GM15510 (cell line): ENCODE measurements around the gene S100A8.

Experiments used
- POLR2A ChIP-seq: IDR thresholded peaks from 3 replicates; pipeline ENCODE4 v1.6.1; 2011; ENCODE audit warnings: borderline replicate concordance; ENCODE audit not compliant: insufficient read length; ENCODE audit errors: extremely low read depth

Gene S100A8

DNA sequence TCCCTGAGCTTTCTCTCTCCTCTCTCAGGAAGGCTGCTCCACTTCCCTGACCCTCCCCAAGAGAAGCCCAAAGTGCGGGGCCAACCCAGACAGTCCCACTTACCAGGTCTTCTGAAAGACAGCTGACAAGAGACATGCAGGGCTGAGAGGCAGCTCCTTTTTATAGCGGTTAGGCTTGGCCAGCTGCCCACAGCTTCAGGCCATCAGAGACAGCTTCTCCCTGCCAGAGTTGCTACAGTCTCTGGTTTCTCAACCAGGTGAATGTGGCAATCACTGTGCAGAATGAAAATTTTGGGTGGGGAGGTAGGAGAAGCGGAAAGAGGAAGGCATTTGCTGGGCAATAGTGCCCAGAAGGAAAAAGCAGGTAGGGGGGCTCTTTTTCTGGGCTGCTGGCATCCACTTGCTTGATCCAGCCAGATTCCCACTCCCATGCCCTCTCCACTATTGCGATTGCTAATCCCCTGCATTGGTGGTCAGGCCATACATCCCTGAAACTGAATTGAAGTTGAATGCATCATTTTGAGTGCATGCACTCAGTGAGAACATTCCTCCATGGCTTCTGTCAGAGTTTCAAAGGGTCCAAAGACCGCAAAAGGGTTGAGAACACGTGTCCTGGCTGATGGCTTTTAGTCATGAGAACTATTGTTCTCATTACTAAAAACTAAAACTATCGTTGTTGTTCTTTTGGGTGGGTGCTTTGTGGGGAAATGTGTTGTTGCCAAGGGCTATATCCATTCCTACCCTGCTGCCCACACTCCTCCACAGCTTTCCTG lies at the start of gene S100A8:
Gene S100A8 (minus strand): TSS at position 136 of the 773 bp plus-strand sequence. CDS start 538 bp downstream, outside the sequence.
- no peak for TF ChIP-seq POLR2A

- no peak for TF ChIP-seq POLR2A
Observed at GRCh38 chr1:153439273-153439672, 48.4 kb upstream of the S100A8 start.

GRCh38 chr1:153438599-153438998 lies 47.7 kb upstream of the S100A8 start:
- no peak for TF ChIP-seq POLR2A

GRCh38 chr1:153437236-153437635 lies 46.4 kb upstream of the S100A8 start:
- TF ChIP-seq POLR2A, result no peak

- no peak for TF ChIP-seq POLR2A
Observed at GRCh38 chr1:153434746-153435455, 44.0 kb upstream of the S100A8 start.

GRCh38 chr1:153432874-153433681 lies 42.2 kb upstream of the S100A8 start:
- no peak for TF ChIP-seq POLR2A

GRCh38 chr1:153431928-153432327 lies 41.1 kb upstream of the S100A8 start:
- TF ChIP-seq POLR2A, result no peak

DNA sequence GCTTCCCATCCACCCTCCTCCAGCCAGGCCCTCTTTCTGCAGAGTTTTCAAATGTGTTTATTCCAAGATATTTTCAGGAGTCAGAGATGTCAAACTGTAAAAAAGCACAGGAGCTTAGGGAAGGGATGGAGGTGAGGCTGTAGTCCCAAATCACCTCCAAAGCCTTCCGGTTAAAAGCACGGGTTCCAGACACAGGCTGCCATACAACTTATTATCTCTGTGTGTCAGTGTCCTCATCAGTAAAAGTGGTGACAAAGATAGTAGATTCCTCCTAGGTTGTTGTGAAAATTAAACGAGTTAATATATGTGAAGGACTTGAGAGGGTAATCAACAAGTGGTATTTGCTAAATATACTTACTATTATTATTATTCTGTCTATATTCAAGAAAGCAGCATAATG lies 40.6 kb upstream of the S100A8 start:
- no peak for TF ChIP-seq POLR2A

DNA sequence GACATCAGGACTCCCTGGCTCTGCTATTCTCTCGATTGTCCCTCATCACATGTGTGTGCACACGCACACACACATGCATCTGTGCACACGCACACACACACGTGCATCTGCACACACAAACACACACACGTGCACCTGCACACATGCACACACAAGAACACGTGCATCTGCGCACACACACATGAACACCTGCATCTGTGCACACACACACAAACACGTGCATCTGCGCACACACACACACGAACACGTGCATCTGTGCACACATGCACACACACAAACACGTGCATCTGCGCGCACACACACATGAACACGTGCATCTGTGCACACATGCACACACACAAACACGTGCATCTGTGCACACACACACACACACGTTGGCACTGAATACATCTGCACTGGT lies 40.1 kb upstream of the S100A8 start:
- TF ChIP-seq POLR2A, result no peak

DNA sequence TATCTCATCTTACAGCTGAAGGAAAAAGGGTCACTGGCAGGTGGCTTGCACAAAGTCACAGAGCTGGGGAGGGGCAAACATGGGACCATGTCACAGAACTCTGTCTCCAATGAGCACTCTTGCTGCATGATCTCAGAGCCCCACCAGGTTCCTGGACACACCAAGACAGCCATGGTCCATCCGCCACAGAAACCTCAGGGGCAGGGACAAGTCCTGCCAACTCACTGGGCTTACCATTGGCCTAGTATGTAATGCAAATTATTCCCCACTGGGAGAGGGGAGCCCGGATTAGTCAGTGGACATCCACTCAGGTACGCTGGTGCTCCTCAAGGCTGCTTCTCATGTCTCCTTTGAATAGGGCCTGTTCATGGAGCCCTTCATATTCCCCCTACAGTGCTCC lies 39.7 kb upstream of the S100A8 start:
- TF ChIP-seq POLR2A, result no peak

DNA sequence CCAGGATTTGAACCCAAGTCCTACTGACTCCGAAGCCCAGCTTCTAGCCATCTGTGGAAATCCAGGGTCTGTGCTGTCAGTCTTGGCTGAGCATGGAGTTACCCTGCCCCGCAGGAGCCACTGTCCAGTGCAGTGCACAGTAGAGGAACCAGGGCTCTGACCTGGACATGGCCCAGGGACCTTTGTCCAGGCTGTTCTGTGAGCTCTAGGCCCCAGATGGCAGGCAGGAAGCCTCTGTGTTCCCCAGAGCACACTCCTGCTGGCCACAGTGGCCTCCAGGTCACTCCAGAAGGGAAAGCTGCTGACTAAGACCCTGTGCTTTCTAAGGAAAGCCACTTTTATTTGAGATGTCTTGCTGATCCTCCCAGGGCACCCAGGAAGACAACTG lies 39.3 kb upstream of the S100A8 start:
- TF ChIP-seq POLR2A, result no peak

DNA sequence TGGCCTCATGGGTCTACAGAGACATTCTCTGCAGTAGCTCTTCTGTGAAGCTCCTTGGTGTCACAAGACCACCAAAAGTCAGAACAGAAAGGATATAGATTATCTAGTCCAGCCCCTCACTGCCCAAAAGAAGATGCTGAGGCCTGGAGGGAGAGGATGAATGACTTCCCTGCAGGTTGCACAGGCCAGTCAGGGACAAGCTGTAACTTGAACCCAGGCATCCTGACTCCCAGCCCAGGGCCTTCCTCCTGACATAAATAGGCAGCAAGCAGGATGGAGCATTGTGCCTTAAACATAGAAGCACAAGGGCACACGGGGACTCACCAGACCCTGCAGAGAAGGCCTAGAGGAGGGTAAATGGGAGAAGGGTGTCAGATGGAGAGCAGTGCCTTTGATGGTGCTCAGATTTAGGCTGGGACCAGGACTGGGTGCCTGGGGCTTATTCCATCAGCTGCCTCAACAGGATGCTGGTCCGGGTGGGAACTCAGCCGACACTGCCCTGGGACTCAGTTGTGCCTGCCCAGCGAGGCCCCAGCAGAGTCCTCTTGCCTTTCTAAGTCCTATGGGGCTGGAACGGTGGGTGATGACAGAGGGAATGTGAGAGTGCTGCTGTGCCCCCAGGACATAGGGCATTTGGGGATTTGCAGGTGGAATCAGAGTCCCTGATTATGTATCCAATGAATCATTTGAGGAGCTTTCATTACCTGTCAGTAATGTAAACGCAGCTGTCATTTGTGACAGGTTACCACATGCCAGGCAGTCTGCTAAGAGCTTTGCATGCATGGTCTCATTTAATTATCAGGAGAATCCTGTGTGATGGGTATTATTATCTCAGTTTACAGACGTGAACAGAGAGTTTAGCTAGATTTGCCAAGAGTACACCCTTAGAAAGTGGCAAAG lies 38.6 kb upstream of the S100A8 start:
- no peak for TF ChIP-seq POLR2A

GRCh38 chr1:153428791-153429190 lies 37.9 kb upstream of the S100A8 start:
- TF ChIP-seq POLR2A, result no peak

- no peak for TF ChIP-seq POLR2A
Observed at GRCh38 chr1:153428073-153428638, 37.3 kb upstream of the S100A8 start.
